ENCODE data around the gene SEMA5B.

SEMA5B gene

DNA sequence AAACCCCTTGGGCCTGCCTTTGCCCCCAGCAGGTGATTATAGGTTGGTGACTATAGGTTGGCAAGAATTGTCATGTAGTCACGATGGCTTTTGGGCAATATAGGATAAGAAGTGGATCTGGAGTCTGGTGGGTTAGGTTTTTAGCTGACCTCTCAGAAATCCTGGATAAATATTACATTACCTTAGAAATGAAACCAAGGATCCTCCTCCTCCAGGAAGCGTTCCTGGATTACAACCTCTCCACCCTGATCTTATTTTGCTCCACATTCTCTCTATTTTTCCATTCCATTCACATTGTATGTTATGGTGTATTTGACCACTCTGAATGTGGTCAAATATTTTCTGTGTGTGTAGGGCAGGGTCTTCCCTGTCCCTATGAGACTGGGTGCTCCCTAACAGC is 82.3 kb downstream of the SEMA5B start:
- Histone ChIP-seq H2BK120ac (ENCODE audit: insufficient read depth, low read length, poor library complexity) (no peak overlapping the region), H2BK5ac (ENCODE audit: low read depth, low read length, poor library complexity) (no peak overlapping the region), H3K14ac (ENCODE audit: low read length) (no peak overlapping the region), H2AK5ac (ENCODE audit: low read length) (no peak overlapping the region), H3K4me1 (ENCODE audit: control insufficient read depth in 1 of 2, insufficient read depth in 2 of 2, low read length in 2 of 2) (no peaks in the 10 kb centered on the region), H3K79me1 (ENCODE audit: low read length) (no peaks in the 10 kb centered on the region), H3K9ac (ENCODE audit: low read length) (no peak overlapping the region), H3K27ac (ENCODE audit: low read depth, low read length) (no peak overlapping the region), H3K79me2 (ENCODE audit: control insufficient read depth, insufficient read depth, low read length, poor library complexity) (no peaks in the 10 kb centered on the region), H3K36me3 (ENCODE audit: control insufficient read depth in 1 of 2, insufficient read depth in 2 of 2, low read length in 2 of 2) (no peaks in the 10 kb centered on the region), H3K4me2 (ENCODE audit: low read length) (no peak overlapping the region), H4K8ac (ENCODE audit: low read depth, low read length) (no peak overlapping the region), H3K4me3 (ENCODE audit: low read depth, low read length) (no peak overlapping the region), H2BK12ac (ENCODE audit: low read length) (no peak overlapping the region), H3K9me3 (ENCODE audit: insufficient read depth, low read depth, low read length) (no peaks in the 10 kb centered on the region), H3K4ac (ENCODE audit: low read depth, low read length) (no peak overlapping the region), H4K12ac (ENCODE audit: low read depth, low read length) (no peak overlapping the region), H3K23ac (ENCODE audit: low read length) (no peak overlapping the region), H2AFZ (ENCODE audit: insufficient read depth, low read length, poor library complexity) (no peak overlapping the region), H3K18ac (ENCODE audit: low read length) (no peak overlapping the region), H4K91ac (ENCODE audit: low read depth, low read length) (no peak overlapping the region), H3K27me3 (ENCODE audit: insufficient read depth, low read length) (no peaks in the 10 kb centered on the region)
- no CpG with 5 or more reads among the region's 2 CpGs for WGBS (ENCODE audit: extremely low coverage, insufficient coverage, insufficient read length)
- no peak for DNase-seq

DNA sequence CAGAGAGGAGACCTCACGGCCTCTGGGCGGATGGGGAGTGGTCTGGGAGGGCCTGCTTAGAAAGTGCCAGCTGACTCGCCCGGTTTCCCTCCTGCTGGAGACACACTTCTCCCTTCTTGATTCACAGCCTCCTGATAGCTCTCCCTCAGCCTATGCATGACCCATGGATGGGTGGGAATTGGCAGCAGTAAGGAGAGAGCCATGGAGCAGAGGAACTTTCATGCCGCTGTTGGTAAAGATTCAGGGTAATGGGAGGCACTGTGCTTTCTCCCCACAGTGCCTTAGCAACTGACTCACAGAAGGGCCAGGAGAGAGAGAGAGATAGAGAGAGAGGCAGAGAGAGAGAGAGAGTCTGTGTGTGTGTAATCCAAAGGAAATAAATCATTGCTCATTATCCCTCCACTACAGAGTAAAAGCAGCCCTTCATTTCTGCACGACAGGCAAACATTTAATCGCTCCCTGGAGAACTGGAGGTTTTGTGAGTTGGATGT is 82.8 kb downstream of the SEMA5B start:
- Histone ChIP-seq H2BK5ac (ENCODE audit: low read depth, low read length, poor library complexity) (no peak overlapping the region), H3K79me1 (ENCODE audit: low read length) (no peaks in the 10 kb centered on the region), H3K79me2 (ENCODE audit: control insufficient read depth, insufficient read depth, low read length, poor library complexity) (no peaks in the 10 kb centered on the region), H2AK5ac (ENCODE audit: low read length) (no peak overlapping the region), H2BK12ac (ENCODE audit: low read length) (no peak overlapping the region), H4K8ac (ENCODE audit: low read depth, low read length) (no peak overlapping the region), H3K4ac (ENCODE audit: low read depth, low read length) (no peak overlapping the region), H2AFZ (ENCODE audit: insufficient read depth, low read length, poor library complexity) (no peak overlapping the region), H3K18ac (ENCODE audit: low read length) (no peak overlapping the region), H3K9me3 (ENCODE audit: insufficient read depth, low read depth, low read length) (no peaks in the 10 kb centered on the region), H3K4me3 (ENCODE audit: low read depth, low read length) (no peak overlapping the region), H3K4me2 (ENCODE audit: low read length) (no peak overlapping the region), H2BK120ac (ENCODE audit: insufficient read depth, low read length, poor library complexity) (no peak overlapping the region), H4K91ac (ENCODE audit: low read depth, low read length) (no peak overlapping the region), H3K9ac (ENCODE audit: low read length) (no peak overlapping the region), H4K12ac (ENCODE audit: low read depth, low read length) (no peak overlapping the region), H3K23ac (ENCODE audit: low read length) (no peak overlapping the region), H3K36me3 (ENCODE audit: control insufficient read depth in 1 of 2, insufficient read depth in 2 of 2, low read length in 2 of 2) (no peaks in the 10 kb centered on the region), H3K14ac (ENCODE audit: low read length) (no peak overlapping the region), H3K27me3 (ENCODE audit: insufficient read depth, low read length) (no peaks in the 10 kb centered on the region), H3K4me1 (ENCODE audit: control insufficient read depth in 1 of 2, insufficient read depth in 2 of 2, low read length in 2 of 2) (no peaks in the 10 kb centered on the region), H3K27ac (ENCODE audit: low read depth, low read length) (no peak overlapping the region)
- WGBS (ENCODE audit: extremely low coverage, insufficient coverage, insufficient read length), result no CpG with 5 or more reads among the region's 7 CpGs
- no peak for DNase-seq

DNA sequence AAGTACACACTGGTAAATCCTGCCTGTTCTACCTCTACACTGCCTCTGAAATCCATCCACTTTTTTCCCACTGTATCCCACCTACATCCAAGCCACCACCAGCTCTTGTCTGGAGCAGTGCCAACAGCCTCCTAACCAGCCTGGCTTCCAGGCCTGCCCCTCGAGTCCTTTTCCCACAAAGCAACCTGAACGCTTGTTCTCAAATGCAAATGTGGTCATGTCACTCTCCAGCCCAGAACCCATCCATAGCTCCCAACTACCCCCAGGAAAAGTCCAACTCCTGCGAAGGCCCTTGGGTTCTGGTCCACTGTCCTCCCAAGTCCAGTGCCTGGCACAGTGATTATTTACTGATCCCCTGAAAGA is 83.8 kb downstream of the SEMA5B start:
- H4K91ac ChIP-seq (ENCODE audit: low read depth, low read length), result no peak overlapping the region
- no peak overlapping the region for H2BK5ac ChIP-seq (ENCODE audit: low read depth, low read length, poor library complexity)
- no peak overlapping the region for H4K8ac ChIP-seq (ENCODE audit: low read depth, low read length)
- peaks cover 0 to 2% of the 10 kb centered on the region in 2 experiments for H3K4me1 ChIP-seq (ENCODE audit: control insufficient read depth in 1 of 2, insufficient read depth in 2 of 2, low read length in 2 of 2)
- no peak overlapping the region for H3K18ac ChIP-seq (ENCODE audit: low read length)
- H3K27ac ChIP-seq (ENCODE audit: low read depth, low read length), result no peak overlapping the region
- H2BK12ac ChIP-seq (ENCODE audit: low read length), result no peak overlapping the region
- H3K23ac ChIP-seq (ENCODE audit: low read length), result no peak overlapping the region
- no peak overlapping the region for H3K4me3 ChIP-seq (ENCODE audit: low read depth, low read length)
- no peak overlapping the region for H3K4ac ChIP-seq (ENCODE audit: low read depth, low read length)
- no peak overlapping the region for H2BK120ac ChIP-seq (ENCODE audit: insufficient read depth, low read length, poor library complexity)
- no peak for DNase-seq
- no peak overlapping the region for H3K4me2 ChIP-seq (ENCODE audit: low read length)
- no peaks in the 10 kb centered on the region for H3K79me1 ChIP-seq (ENCODE audit: low read length)
- no peak overlapping the region for H3K9ac ChIP-seq (ENCODE audit: low read length)
- no peak overlapping the region for H2AK5ac ChIP-seq (ENCODE audit: low read length)
- no peaks in the 10 kb centered on the region for H3K9me3 ChIP-seq (ENCODE audit: insufficient read depth, low read depth, low read length)
- no peaks in the 10 kb centered on the region for H3K79me2 ChIP-seq (ENCODE audit: control insufficient read depth, insufficient read depth, low read length, poor library complexity)
- no peaks in the 10 kb centered on the region for H3K36me3 ChIP-seq (ENCODE audit: control insufficient read depth in 1 of 2, insufficient read depth in 2 of 2, low read length in 2 of 2)
- no peak overlapping the region for H2AFZ ChIP-seq (ENCODE audit: insufficient read depth, low read length, poor library complexity)
- no peak overlapping the region for H3K14ac ChIP-seq (ENCODE audit: low read length)
- no peak overlapping the region for H4K12ac ChIP-seq (ENCODE audit: low read depth, low read length)
- no peaks in the 10 kb centered on the region for H3K27me3 ChIP-seq (ENCODE audit: insufficient read depth, low read length)
- no CpG with 5 or more reads among the region's 3 CpGs for WGBS (ENCODE audit: extremely low coverage, insufficient coverage, insufficient read length)

DNA sequence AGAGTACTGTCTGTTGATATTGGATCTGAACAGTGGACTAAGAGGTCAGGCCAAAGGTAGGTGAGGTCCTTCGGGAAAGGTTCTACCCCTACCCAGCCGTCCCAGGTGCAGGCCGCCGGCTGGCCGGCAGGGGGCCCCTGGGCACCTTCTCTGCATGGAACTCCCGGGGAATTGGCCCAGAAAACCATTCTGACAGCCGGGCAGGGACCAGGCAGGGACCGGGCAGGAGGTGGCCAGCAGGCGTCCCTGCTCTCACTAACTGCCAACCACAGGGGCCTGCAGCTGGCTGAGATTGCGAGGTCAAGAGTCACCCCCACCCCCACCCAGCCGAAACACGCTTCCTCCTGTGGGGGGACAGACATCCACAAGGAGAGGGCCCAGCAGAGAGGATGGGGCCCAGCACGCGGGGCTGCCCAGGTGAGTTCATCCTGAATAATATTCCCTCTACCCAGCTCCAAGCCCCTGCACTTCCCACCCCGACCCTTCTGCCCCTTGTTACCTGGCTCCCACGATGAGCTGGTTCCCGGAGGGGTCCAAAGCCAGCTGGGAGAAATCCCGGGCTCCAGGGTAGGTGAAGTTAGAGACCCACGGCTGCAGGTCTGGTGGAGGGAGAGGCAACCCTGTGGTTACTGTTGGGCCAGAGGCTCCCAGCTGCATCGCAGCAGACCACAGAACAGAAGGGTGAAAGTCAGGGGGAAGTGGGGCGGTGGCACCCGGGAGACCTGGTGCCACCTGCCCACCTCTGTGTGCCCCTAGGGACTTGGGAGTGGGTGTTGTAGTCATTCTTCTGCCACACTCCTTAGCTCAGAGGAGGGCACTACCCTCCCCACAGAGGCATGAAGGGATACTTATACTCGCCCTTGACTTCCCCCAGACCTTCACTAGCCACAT is 84.4 kb downstream of the SEMA5B start:
- Histone ChIP-seq H2AFZ (ENCODE audit: insufficient read depth, low read length, poor library complexity) (no peak overlapping the region), H3K4ac (ENCODE audit: low read depth, low read length) (no peak overlapping the region), H3K18ac (ENCODE audit: low read length) (no peak overlapping the region), H3K9me3 (ENCODE audit: insufficient read depth, low read depth, low read length) (no peaks in the 10 kb centered on the region), H2AK5ac (ENCODE audit: low read length) (no peak overlapping the region), H4K91ac (ENCODE audit: low read depth, low read length) (no peak overlapping the region), H3K4me2 (ENCODE audit: low read length) (no peak overlapping the region), H3K27me3 (ENCODE audit: insufficient read depth, low read length) (no peaks in the 10 kb centered on the region), H3K27ac (ENCODE audit: low read depth, low read length) (no peak overlapping the region), H4K12ac (ENCODE audit: low read depth, low read length) (no peak overlapping the region), H3K79me1 (ENCODE audit: low read length) (no peaks in the 10 kb centered on the region), H2BK5ac (ENCODE audit: low read depth, low read length, poor library complexity) (no peak overlapping the region), H2BK12ac (ENCODE audit: low read length) (no peak overlapping the region), H3K79me2 (ENCODE audit: control insufficient read depth, insufficient read depth, low read length, poor library complexity) (no peaks in the 10 kb centered on the region), H3K9ac (ENCODE audit: low read length) (no peak overlapping the region), H2BK120ac (ENCODE audit: insufficient read depth, low read length, poor library complexity) (no peak overlapping the region), H3K4me1 (ENCODE audit: control insufficient read depth in 1 of 2, insufficient read depth in 2 of 2, low read length in 2 of 2) (peaks cover 0 to 2% of the 10 kb centered on the region in 2 experiments), H3K4me3 (ENCODE audit: low read depth, low read length) (no peak overlapping the region), H3K36me3 (ENCODE audit: control insufficient read depth in 1 of 2, insufficient read depth in 2 of 2, low read length in 2 of 2) (no peaks in the 10 kb centered on the region), H4K8ac (ENCODE audit: low read depth, low read length) (no peak overlapping the region), H3K23ac (ENCODE audit: low read length) (no peak overlapping the region), H3K14ac (ENCODE audit: low read length) (no peak overlapping the region)
- no CpG with 5 or more reads among the region's 23 CpGs for WGBS (ENCODE audit: extremely low coverage, insufficient coverage, insufficient read length)
- peak; percentile 81 to 89 for DNase-seq
